ENCODE measurements around the gene GNLY. TPM values are rescaled to one million over a fixed set of nuclear protein-coding genes. Genes with fewer than 3 reads are reported as not detected.

Gene GNLY
- not detected in 2 replicates for polyA plus RNA-seq (2011; rRNA removed)
- not detected in 2 replicates for polyA minus RNA-seq (2011; rRNA and poly(A)+ RNA removed)

- DNase-seq (ENCODE audit: low read depth): no peak
- H3K36me3 ChIP-seq (ENCODE audit: control insufficient read depth, insufficient read depth, low read length): no peaks in the 10 kb centered on the region
- H3K4me3 ChIP-seq (ENCODE audit: low read depth, low read length): no peak within 1 kb of the TSS
- peaks cover 4% of the 10 kb centered on the region for H3K27me3 ChIP-seq (ENCODE audit: control insufficient read depth, insufficient read depth, low read length)
- POLR2A ChIA-PET: no interaction called here
- TF ChIP-seq CTCF (IDR thresholded peaks at IDR 0.05; ENCODE audit: insufficient read depth, low read depth, low read length): no peak
- CTCF ChIA-PET: interaction anchor here (0.7 to 3.0 kb wide), 4 partner anchors 11 to 20 kb away, joined by 3 to 21 read pairs (median 4); no protein-coding TSS in a partner anchor
Measured at GRCh38 chr2:85694052-85695025, at the start of gene GNLY. Gene GNLY, plus strand, starts transcription at chr2:85694358. Its CDS starts 61 bp downstream, at chr2:85694419.

GRCh38 chr2:85644909-85645308 lies 49.2 kb upstream of the GNLY start:
- no peak for DNase-seq (ENCODE audit: low read depth)
- no peaks in the 10 kb centered on the region for H3K27me3 ChIP-seq (ENCODE audit: control insufficient read depth, insufficient read depth, low read length)
- ChIA-PET POLR2A (no interaction called here), CTCF (interaction anchor here (1.3 to 3.5 kb wide), 3 partner anchors 8 to 169 kb away, joined by 4 to 18 read pairs (median 5); no protein-coding TSS in a partner anchor)
- H3K36me3 ChIP-seq (ENCODE audit: control insufficient read depth, insufficient read depth, low read length): peaks cover 27% of the 10 kb centered on the region
- TF ChIP-seq CTCF (IDR thresholded peaks at IDR 0.05; ENCODE audit: insufficient read depth, low read depth, low read length): no peak
- H3K4me3 ChIP-seq (ENCODE audit: low read depth, low read length): no peak overlapping the region

GRCh38 chr2:85646166-85646565 lies 48.0 kb upstream of the GNLY start:
- H3K4me3 ChIP-seq (ENCODE audit: low read depth, low read length): no peak overlapping the region
- no peak for TF ChIP-seq CTCF (IDR thresholded peaks at IDR 0.05; ENCODE audit: insufficient read depth, low read depth, low read length)
- no peaks in the 10 kb centered on the region for H3K27me3 ChIP-seq (ENCODE audit: control insufficient read depth, insufficient read depth, low read length)
- ChIA-PET POLR2A (no interaction called here), CTCF (interaction anchor here (1.3 to 3.5 kb wide), 3 partner anchors 9 to 168 kb away, joined by 4 to 18 read pairs (median 5); no protein-coding TSS in a partner anchor)
- peaks cover 23% of the 10 kb centered on the region for H3K36me3 ChIP-seq (ENCODE audit: control insufficient read depth, insufficient read depth, low read length)
- no peak for DNase-seq (ENCODE audit: low read depth)

DNA sequence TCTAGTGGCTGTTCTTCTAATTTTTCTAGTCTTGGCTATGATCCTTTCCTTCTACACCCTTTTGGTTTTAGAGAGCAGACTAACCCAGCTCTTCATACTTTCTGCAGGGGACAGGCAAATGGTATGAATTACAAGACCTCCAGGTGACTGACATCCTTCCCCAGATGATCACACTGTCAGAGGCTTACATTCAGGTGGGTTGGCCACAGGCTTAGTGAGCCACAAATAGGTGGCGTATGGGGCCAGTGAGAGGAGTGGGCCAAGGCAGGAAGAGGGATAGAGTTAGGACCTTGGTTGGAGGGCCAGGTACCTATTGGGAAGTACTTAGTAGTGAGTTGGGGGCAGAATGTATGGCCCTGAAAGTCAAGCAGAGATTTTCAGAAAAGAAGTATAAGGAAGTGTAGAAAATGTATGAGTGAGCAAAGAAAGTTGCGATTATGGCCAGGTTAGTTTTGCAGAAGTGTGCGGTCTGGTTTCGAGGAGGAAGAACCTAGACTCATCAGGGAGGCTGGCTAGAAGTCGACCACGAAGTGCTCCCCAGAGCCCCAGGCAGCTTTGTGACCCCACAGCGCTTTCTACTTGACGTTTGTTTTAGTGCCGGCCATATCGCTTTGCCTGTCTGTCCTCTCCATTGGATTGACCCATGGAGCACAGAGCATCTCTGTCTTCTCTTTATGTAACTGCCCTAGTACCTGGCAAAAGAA lies 46.2 kb upstream of the GNLY start:
- H3K36me3 ChIP-seq (ENCODE audit: control insufficient read depth, insufficient read depth, low read length): peaks cover 15% of the 10 kb centered on the region
- POLR2A ChIA-PET: no interaction called here

More for the DNA sequence above, 46.2 kb upstream of the GNLY start:
- CTCF ChIA-PET: interaction anchor here (0.8 to 4.6 kb wide), 22 partner anchors 10 to 166 kb away, joined by 3 to 81 read pairs (median 8); partner anchors contain the start of gene ATOH8
- Histone ChIP-seq H3K4me3 (ENCODE audit: low read depth, low read length) (no peak overlapping the region), H3K27me3 (ENCODE audit: control insufficient read depth, insufficient read depth, low read length) (no peaks in the 10 kb centered on the region)
- TF ChIP-seq CTCF (IDR thresholded peaks at IDR 0.05; ENCODE audit: insufficient read depth, low read depth, low read length): no peak
- no peak for DNase-seq (ENCODE audit: low read depth)
